Fibroblast of lung (primary cell): ENCODE results near the gene GPRIN3.

Source experiments
- EZH2 ChIP-seq: IDR thresholded peaks from 2 replicates; pipeline ENCODE4 v1.5.1; 2012; ENCODE audit warnings: low read length, control low read depth, mild to moderate bottlenecking; ENCODE audit errors: missing control alignments
- TF ChIP-seq, protein P1 (sequence below), 2 donors: IDR thresholded peaks in 1 of 2; conservative IDR thresholded peaks in 1 of 2; 1 replicate in 1 of 2; 2 replicates in 1 of 2; pipeline ENCODE4 v1.5.1; 2011 to 2012; ENCODE audit warnings: low read length in 2 of 2, control low read depth in 1 of 2, inconsistent platforms in 1 of 2, low read depth in 1 of 2, mild to moderate bottlenecking in 1 of 2

DNA sequence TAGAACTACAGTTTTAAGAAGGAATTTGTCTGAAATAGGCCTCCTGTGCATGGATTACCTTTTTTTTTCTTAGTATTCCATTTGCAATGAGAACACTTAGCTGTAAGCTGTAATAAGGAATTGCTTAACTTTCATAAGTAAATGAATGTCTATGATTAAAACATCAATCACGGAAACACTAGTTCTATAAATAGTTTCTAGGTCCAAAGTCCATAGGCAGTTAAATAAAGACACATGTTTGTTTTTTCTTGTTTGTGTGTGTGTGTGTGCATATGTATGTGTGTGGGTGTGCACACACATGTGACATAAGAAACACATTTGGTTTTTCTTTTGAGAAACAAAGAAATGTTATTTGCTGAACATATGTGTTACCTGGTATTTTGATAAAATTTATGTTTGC, 11.2 kb downstream of the GPRIN3 start:
- TF ChIP-seq, protein P1, sequence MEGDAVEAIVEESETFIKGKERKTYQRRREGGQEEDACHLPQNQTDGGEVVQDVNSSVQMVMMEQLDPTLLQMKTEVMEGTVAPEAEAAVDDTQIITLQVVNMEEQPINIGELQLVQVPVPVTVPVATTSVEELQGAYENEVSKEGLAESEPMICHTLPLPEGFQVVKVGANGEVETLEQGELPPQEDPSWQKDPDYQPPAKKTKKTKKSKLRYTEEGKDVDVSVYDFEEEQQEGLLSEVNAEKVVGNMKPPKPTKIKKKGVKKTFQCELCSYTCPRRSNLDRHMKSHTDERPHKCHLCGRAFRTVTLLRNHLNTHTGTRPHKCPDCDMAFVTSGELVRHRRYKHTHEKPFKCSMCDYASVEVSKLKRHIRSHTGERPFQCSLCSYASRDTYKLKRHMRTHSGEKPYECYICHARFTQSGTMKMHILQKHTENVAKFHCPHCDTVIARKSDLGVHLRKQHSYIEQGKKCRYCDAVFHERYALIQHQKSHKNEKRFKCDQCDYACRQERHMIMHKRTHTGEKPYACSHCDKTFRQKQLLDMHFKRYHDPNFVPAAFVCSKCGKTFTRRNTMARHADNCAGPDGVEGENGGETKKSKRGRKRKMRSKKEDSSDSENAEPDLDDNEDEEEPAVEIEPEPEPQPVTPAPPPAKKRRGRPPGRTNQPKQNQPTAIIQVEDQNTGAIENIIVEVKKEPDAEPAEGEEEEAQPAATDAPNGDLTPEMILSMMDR (conservative IDR thresholded peaks at IDR 0.05 in 1 of 2, IDR thresholded peaks at IDR 0.05 in 1 of 2; ENCODE audit: low read depth in 1 of 2, low read length in 2 of 2): no peak
- no peak for TF ChIP-seq EZH2
